Measurements from ENCODE around the gene ZFYVE27. TPM values are rescaled to one million over a fixed set of nuclear protein-coding genes. Genes with fewer than 3 reads are reported as not detected.

ZFYVE27 gene
- total RNA-seq, 1 experiment from 2014 or later = 31.7 TPM

GRCh38 chr10:97785231-97785630, 48.3 kb downstream of the ZFYVE27 start:
- POLR2A ChIA-PET (ENCODE audit: low non-redundant PET) = no interaction called here
- no peak for TF ChIP-seq EZH2 (IDR thresholded peaks at IDR 0.05; ENCODE audit: borderline replicate concordance, low read depth, low read length, poor library complexity, severe bottlenecking)
- TF ChIP-seq, protein P1, sequence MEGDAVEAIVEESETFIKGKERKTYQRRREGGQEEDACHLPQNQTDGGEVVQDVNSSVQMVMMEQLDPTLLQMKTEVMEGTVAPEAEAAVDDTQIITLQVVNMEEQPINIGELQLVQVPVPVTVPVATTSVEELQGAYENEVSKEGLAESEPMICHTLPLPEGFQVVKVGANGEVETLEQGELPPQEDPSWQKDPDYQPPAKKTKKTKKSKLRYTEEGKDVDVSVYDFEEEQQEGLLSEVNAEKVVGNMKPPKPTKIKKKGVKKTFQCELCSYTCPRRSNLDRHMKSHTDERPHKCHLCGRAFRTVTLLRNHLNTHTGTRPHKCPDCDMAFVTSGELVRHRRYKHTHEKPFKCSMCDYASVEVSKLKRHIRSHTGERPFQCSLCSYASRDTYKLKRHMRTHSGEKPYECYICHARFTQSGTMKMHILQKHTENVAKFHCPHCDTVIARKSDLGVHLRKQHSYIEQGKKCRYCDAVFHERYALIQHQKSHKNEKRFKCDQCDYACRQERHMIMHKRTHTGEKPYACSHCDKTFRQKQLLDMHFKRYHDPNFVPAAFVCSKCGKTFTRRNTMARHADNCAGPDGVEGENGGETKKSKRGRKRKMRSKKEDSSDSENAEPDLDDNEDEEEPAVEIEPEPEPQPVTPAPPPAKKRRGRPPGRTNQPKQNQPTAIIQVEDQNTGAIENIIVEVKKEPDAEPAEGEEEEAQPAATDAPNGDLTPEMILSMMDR (conservative IDR thresholded peaks at IDR 0.05; ENCODE audit: low read depth, low read length) = no peak

GRCh38 chr10:97785731-97786130, 48.8 kb downstream of the ZFYVE27 start:
- TF ChIP-seq, protein P1 (conservative IDR thresholded peaks at IDR 0.05; ENCODE audit: low read depth, low read length) = no peak
- no peak for TF ChIP-seq EZH2 (IDR thresholded peaks at IDR 0.05; ENCODE audit: borderline replicate concordance, low read depth, low read length, poor library complexity, severe bottlenecking)
- DNase-seq (ENCODE audit: low spot score) = no peak
- Histone ChIP-seq H3K9me3 (ENCODE audit: low read depth, low read length, poor library complexity, severe bottlenecking) (no peaks in the 10 kb centered on the region), H3K4me3 (ENCODE audit: low read depth, low read length, poor library complexity, severe bottlenecking) (no peak overlapping the region), H3K36me3 (ENCODE audit: insufficient read depth, low read length, poor library complexity, severe bottlenecking) (no peaks in the 10 kb centered on the region), H3K4me1 (ENCODE audit: insufficient read depth, low read length, poor library complexity, severe bottlenecking) (peaks cover 4% of the 10 kb centered on the region), H3K27ac (ENCODE audit: low read depth, low read length, poor library complexity, severe bottlenecking) (no peak overlapping the region), H3K27me3 (replicated peaks; ENCODE audit: insufficient read depth, low read depth, low read length, poor library complexity) (no peaks in the 10 kb centered on the region)
- BruUV-seq (replicated peaks) = no TSS peak
- intact Hi-C loops (cut with micrococcal nuclease; ENCODE audit: unreplicated experiment) = no loop called here
- POLR2A ChIA-PET (ENCODE audit: low non-redundant PET) = no interaction called here
- CTCF ChIA-PET = no interaction called here

More at GRCh38 chr10:97785231-97785630, 48.3 kb downstream of the ZFYVE27 start:
- Histone ChIP-seq H3K4me3 (ENCODE audit: low read depth, low read length, poor library complexity, severe bottlenecking) (no peak overlapping the region), H3K27me3 (replicated peaks; ENCODE audit: insufficient read depth, low read depth, low read length, poor library complexity) (no peaks in the 10 kb centered on the region), H3K27ac (ENCODE audit: low read depth, low read length, poor library complexity, severe bottlenecking) (no peak overlapping the region), H3K4me1 (ENCODE audit: insufficient read depth, low read length, poor library complexity, severe bottlenecking) (peaks cover 7% of the 10 kb centered on the region), H3K9me3 (ENCODE audit: low read depth, low read length, poor library complexity, severe bottlenecking) (no peaks in the 10 kb centered on the region), H3K36me3 (ENCODE audit: insufficient read depth, low read length, poor library complexity, severe bottlenecking) (no peaks in the 10 kb centered on the region)
- CTCF ChIA-PET = no interaction called here
- DNase-seq (ENCODE audit: low spot score) = no peak
- intact Hi-C loops (cut with micrococcal nuclease; ENCODE audit: unreplicated experiment) = no loop called here
- BruUV-seq (replicated peaks) = no TSS peak

GRCh38 chr10:97788552-97789442, 51.9 kb downstream of the ZFYVE27 start:
- CTCF ChIA-PET = no interaction called here
- H3K9me3 ChIP-seq (ENCODE audit: low read depth, low read length, poor library complexity, severe bottlenecking) = no peaks in the 10 kb centered on the region
- BruUV-seq (replicated peaks) = no TSS peak
- no peaks in the 10 kb centered on the region for H3K36me3 ChIP-seq (ENCODE audit: insufficient read depth, low read length, poor library complexity, severe bottlenecking)
- no peak overlapping the region for H3K4me3 ChIP-seq (ENCODE audit: low read depth, low read length, poor library complexity, severe bottlenecking)
- DNase-seq (ENCODE audit: low spot score) = peak; percentile 31
- POLR2A ChIA-PET (ENCODE audit: low non-redundant PET) = no interaction called here
- H3K27me3 ChIP-seq (replicated peaks; ENCODE audit: insufficient read depth, low read depth, low read length, poor library complexity) = no peaks in the 10 kb centered on the region
- H3K27ac ChIP-seq (ENCODE audit: low read depth, low read length, poor library complexity, severe bottlenecking) = no peak overlapping the region
- TF ChIP-seq, protein P1 (conservative IDR thresholded peaks at IDR 0.05; ENCODE audit: low read depth, low read length) = no peak
- no peak for TF ChIP-seq EZH2 (IDR thresholded peaks at IDR 0.05; ENCODE audit: borderline replicate concordance, low read depth, low read length, poor library complexity, severe bottlenecking)
- intact Hi-C loops (cut with micrococcal nuclease; ENCODE audit: unreplicated experiment) = no loop called here
- H3K4me1 ChIP-seq (ENCODE audit: insufficient read depth, low read length, poor library complexity, severe bottlenecking) = no peaks in the 10 kb centered on the region

Measured in A673 (cell line).